Stomach (tissue), 9 donors: ENCODE results near the gene BNC2. TPM values are rescaled to one million over a fixed set of nuclear protein-coding genes. Genes with fewer than 3 reads are reported as not detected.

Source experiments
- DNase-seq, 2 donors: peaks; one replicate each; pipeline versions ENCODE4 v3.0.0 to v3.0.0-alpha.2; 2013 to 2019
- H3K27ac ChIP-seq, 5 donors: fragments of 200-600 bp in 4 of 5; sonication (generic) in 4 of 5; one replicate each; pipeline ENCODE4 v1.5.1; 2013 to 2019; ENCODE audit warnings: mild to moderate bottlenecking in 1 of 5, moderate library complexity in 1 of 5
- H3K27me3 ChIP-seq, 3 donors: fragments of 200-600 bp; sonication (generic); one replicate each; pipeline ENCODE4 v1.5.1; 2017 to 2019; ENCODE audit warnings: mixed run types in 1 of 3
- H3K36me3 ChIP-seq, 4 donors: fragments of 200-600 bp; sonication (generic); 1 replicate in 3 of 4; 2 replicates in 1 of 4; pipeline ENCODE4 v1.5.1; 2016 to 2019
- H3K4me1 ChIP-seq, 4 donors: fragments of 200-600 bp; sonication (generic); one replicate each; pipeline ENCODE4 v1.5.1; 2016 to 2019
- H3K4me3 ChIP-seq, 4 donors: fragments of 200-600 bp; sonication (generic) in 3 of 4; one replicate each; pipeline ENCODE4 v1.5.1; 2016 to 2019; ENCODE audit warnings: mild to moderate bottlenecking in 1 of 4
- H3K9me3 ChIP-seq, 4 donors: fragments of 200-600 bp; sonication (generic); one replicate each; pipeline ENCODE4 v1.5.1; 2016 to 2019
- EP300 ChIP-seq: sonication (generic); formaldehyde crosslinking; IDR thresholded peaks from one replicate; pipeline ENCODE4 v1.6.1; 2017; ENCODE audit warnings: antibody characterized with exemption
- POLR2A ChIP-seq, 4 donors: fragments of 450-650 bp; IDR thresholded peaks; one replicate each; pipeline ENCODE4 v1.6.1; 2016; ENCODE audit warnings: antibody characterized with exemption in 4 of 4, control low read depth in 2 of 4, mild to moderate bottlenecking in 1 of 4, moderate library complexity in 1 of 4
- POLR2AphosphoS5 ChIP-seq, 3 donors: sonication (generic); formaldehyde crosslinking; IDR thresholded peaks; one replicate each; pipeline ENCODE4 v1.6.1; 2016; ENCODE audit warnings: antibody characterized with exemption in 3 of 3
- WGBS, 5 donors: extraction: QIAGEN DNeasy Blood & Tissue Kit in 3 of 5; methylation state at CpG; one replicate each; pipeline versions ENCODE4 v1.1.5 to v1.1.7; 2013 to 2018; 5-methylcytosine and 5-hydroxymethylcytosine counted together
- intact Hi-C: fragments of 100-400 bp; cut with DNase I; formaldehyde crosslinking; loops from one replicate; pipeline ENCODE4 v1.15.1; 2023; ENCODE audit warnings: low total_unique reads
- polyA plus RNA-seq, 3 donors: library from polyadenylated mRNA; stranded (reverse); fragments of 200-250 nt; gene quantifications; one replicate each; pipeline ENCODE4 v1.2.3, GENCODE V29; 2013
- total RNA-seq, 5 donors: library from RNA; depleted of rRNA; stranded (reverse); fragments of >200 nt; gene quantifications; one replicate each; pipeline versions ENCODE4 v1.1.0 to v1.2.3, GENCODE V29; 2014 to 2016
- TF ChIP-seq, protein P1 (sequence below), 7 experiments: fragments of 450-650 bp in 4 of 7; fragments of 200-600 bp in 3 of 7; sonication (generic) in 3 of 7; IDR thresholded peaks; one replicate each; pipeline ENCODE4 v1.5.1; 2016 to 2019; ENCODE audit warnings: antibody characterized with exemption in 7 of 7, control low read depth in 2 of 7, mild to moderate bottlenecking in 1 of 7
- donor health status: healthy with polysubstance abuse.
- donor health status: Bipolar disorder and iron deficiency.
- donor health status: healthy.

Gene BNC2
- total and polyA plus RNA-seq, 8 donors = 1.1 to 60.7 (median 7.6) TPM

DNA sequence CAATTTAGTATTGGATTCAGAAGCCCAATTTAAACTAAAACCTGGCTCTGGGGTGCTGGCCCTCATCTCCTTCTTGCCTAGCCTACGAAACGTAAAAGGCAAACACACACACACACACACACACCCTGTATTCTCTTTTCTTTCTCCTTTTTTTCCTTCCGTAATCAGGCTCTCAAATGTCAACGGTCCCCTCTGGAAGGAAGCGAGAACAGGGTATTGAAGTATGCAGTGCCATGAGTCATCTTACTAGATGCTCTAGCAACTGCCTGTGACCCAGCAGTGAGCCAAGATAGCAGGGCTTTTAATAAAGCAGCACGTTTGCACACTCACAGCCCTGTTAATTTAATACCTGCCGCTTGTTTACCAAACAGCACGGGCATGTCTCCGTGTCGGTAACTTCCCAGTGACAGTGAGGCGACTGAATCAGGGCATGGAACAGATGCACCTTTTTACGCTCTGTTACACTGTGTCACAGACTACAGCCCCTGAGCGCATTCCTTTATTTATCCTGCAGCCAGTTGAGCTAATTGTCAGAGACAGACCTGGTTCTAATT, 243.8 kb downstream of the BNC2 start:
- TF ChIP-seq POLR2A (IDR thresholded peaks at IDR 0.05) (no peak), EP300 (no peak), POLR2AphosphoS5 (IDR thresholded peaks at IDR 0.05) (peak in 1 of 3 donors; percentile 51)
- TF ChIP-seq, protein P1, sequence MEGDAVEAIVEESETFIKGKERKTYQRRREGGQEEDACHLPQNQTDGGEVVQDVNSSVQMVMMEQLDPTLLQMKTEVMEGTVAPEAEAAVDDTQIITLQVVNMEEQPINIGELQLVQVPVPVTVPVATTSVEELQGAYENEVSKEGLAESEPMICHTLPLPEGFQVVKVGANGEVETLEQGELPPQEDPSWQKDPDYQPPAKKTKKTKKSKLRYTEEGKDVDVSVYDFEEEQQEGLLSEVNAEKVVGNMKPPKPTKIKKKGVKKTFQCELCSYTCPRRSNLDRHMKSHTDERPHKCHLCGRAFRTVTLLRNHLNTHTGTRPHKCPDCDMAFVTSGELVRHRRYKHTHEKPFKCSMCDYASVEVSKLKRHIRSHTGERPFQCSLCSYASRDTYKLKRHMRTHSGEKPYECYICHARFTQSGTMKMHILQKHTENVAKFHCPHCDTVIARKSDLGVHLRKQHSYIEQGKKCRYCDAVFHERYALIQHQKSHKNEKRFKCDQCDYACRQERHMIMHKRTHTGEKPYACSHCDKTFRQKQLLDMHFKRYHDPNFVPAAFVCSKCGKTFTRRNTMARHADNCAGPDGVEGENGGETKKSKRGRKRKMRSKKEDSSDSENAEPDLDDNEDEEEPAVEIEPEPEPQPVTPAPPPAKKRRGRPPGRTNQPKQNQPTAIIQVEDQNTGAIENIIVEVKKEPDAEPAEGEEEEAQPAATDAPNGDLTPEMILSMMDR (IDR thresholded peaks at IDR 0.05) = no peak
- peak in 1 of 2 donors; percentile 59 for DNase-seq
- Histone ChIP-seq H3K36me3 (no peaks in the 10 kb centered on the region), H3K27ac (peak overlapping the region in 4 of 5 donors; percentile 18 to 61 (median 56)), H3K4me3 (no peak overlapping the region), H3K27me3 (no peaks in the 10 kb centered on the region), H3K9me3 (no peaks in the 10 kb centered on the region), H3K4me1 (peaks cover 0 to 42% (median 14%) of the 10 kb centered on the region in 4 donors)
- intact Hi-C loops = no loop called here
- 19 to 26% (median 23%) methylated on average over 13 of the region's 13 CpGs for WGBS, 5 donors

- Histone ChIP-seq H3K27me3 (no peaks in the 10 kb centered on the region), H3K9me3 (no peaks in the 10 kb centered on the region), H3K27ac (peak overlapping the region in 3 of 5 donors; percentile 51 to 61 (median 60)), H3K4me3 (no peak overlapping the region), H3K4me1 (peaks cover 0 to 46% (median 14%) of the 10 kb centered on the region in 4 donors), H3K36me3 (no peaks in the 10 kb centered on the region)
- intact Hi-C loops = no loop called here
- 77 to 97% (median 86%) methylated on average over 1 of the region's 1 CpG for WGBS, 5 donors
- DNase-seq = peak in 1 of 2 donors; percentile 30
- TF ChIP-seq, protein P1 (IDR thresholded peaks at IDR 0.05) = no peak
- no peak for TF ChIP-seq POLR2A (IDR thresholded peaks at IDR 0.05)
- TF ChIP-seq POLR2AphosphoS5 (IDR thresholded peaks at IDR 0.05) = no peak
- no peak for TF ChIP-seq EP300
Measured at GRCh38 chr9:16625811-16626210, 244.7 kb downstream of the BNC2 start.

DNA sequence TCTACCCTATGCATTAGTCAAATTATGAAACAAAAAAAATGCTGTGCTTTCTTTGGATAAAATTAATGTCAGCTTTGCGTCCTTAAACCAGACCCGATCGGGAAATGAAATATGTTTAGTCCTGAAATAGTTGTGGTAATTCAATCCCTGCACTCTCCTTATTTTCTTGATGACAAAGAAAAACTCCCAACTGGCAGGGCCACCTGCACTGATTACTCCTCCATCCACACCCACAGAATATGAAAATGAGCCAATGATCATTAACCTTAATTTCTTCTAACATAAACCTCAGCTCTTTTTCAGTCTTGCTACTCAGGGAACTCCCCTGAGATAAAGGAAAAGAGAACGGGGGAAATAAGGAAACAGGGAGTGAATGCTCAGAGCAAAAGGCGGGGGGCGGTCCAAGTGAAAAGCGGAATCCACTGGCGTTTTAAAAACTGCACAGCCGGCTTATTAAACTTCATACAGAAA, 245.3 kb downstream of the BNC2 start:
- Histone ChIP-seq H3K27me3 (no peaks in the 10 kb centered on the region), H3K36me3 (no peaks in the 10 kb centered on the region), H3K9me3 (no peaks in the 10 kb centered on the region), H3K4me1 (peaks cover 0 to 51% (median 14%) of the 10 kb centered on the region in 4 donors), H3K27ac (peak overlapping the region in 3 of 5 donors; percentile 51 to 61 (median 60)), H3K4me3 (no peak overlapping the region)
- peak in 1 of 2 donors; percentile 29 for DNase-seq
- TF ChIP-seq POLR2A (IDR thresholded peaks at IDR 0.05) (no peak), POLR2AphosphoS5 (IDR thresholded peaks at IDR 0.05) (no peak), EP300 (no peak)
- TF ChIP-seq, protein P1 (IDR thresholded peaks at IDR 0.05) = no peak
- WGBS, 5 donors = 62 to 69% (median 65%) methylated on average over 9 of the region's 9 CpGs
- intact Hi-C loops = no loop called here

DNA sequence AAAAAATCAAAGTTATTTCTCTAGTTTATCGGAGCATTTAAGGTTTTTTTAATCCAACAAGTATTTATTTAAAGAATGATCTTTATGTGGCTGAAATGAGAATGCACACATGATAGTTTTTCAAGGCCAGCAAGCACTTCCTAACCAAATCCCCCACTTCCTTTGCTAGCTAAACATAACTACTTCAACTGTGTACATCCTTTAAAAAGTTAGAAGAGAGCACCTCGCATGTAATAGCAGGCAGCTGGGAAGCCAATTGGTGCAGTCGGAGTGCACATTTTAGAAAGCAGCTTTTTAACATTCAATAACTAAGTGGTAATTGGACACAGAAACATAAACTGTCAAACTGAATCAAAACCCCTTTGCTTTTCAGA, 245.7 kb downstream of the BNC2 start:
- no peaks in the 10 kb centered on the region for H3K9me3 ChIP-seq
- DNase-seq = peak in 1 of 2 donors; percentile 37
- WGBS, 5 donors = 48 to 69% (median 65%) methylated on average over 3 of the region's 3 CpGs
- no peaks in the 10 kb centered on the region for H3K27me3 ChIP-seq
- H3K4me1 ChIP-seq = peaks cover 0 to 55% (median 14%) of the 10 kb centered on the region in 4 donors
- H3K27ac ChIP-seq = peak overlapping the region in 2 of 5 donors; percentile 10 to 60
- no peak overlapping the region for H3K4me3 ChIP-seq
- intact Hi-C loops = no loop called here
- no peaks in the 10 kb centered on the region for H3K36me3 ChIP-seq
- TF ChIP-seq, protein P1 (IDR thresholded peaks at IDR 0.05) = no peak
- TF ChIP-seq POLR2AphosphoS5 (IDR thresholded peaks at IDR 0.05) (no peak), POLR2A (IDR thresholded peaks at IDR 0.05) (no peak), EP300 (no peak)
